GM18511 (cell line): ENCODE measurements around the gene FCGR3B.
"Not testable (repeated sequence)": the region's sequence is repeated elsewhere in the genome, so short reads cannot be mapped to it uniquely, and the experiment has no call there.

ENCODE experiments used
- ATAC-seq: cut with Tn5 transposase; IDR thresholded peaks from one replicate; pipeline ENCODE4 v1.9.1; 2021; ENCODE audit warnings: mild to moderate bottlenecking, moderate library complexity; ENCODE audit not compliant: unreplicated experiment

FCGR3B gene

DNA sequence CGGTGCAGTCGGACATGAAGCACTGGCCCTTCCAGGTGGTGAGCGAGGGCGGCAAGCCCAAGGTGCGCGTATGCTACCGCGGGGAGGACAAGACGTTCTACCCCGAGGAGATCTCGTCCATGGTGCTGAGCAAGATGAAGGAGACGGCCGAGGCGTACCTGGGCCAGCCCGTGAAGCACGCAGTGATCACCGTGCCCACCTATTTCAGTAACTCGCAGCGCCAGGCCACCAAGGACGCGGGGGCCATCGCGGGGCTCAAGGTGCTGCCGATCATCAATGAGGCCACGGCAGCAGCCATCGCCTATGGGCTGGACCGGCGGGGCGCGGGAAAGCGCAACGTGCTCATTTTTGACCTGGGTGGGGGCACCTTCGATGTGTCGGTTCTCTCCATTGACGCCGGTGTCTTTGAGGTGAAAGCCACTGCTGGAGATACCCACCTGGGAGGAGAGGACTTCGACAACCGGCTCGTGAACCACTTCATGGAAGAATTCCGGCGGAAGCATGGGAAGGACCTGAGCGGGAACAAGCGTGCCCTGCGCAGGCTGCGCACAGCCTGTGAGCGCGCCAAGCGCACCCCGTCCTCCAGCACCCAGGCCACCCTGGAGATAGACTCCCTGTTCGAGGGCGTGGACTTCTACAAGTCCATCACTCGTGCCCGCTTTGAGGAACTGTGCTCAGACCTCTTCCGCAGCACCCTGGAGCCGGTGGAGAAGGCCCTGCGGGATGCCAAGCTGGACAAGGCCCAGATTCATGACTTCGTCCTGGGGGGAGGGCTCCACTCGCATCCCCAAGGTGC lies 24.2 kb downstream of the FCGR3B start:
- not testable (repeated sequence) for ATAC-seq

GRCh38 chr1:161605762-161606540 lies 25.0 kb downstream of the FCGR3B start:
- not testable (repeated sequence) for ATAC-seq

- ATAC-seq, result not testable (repeated sequence)
These were observed 26.0 kb downstream of the FCGR3B start for GRCh38 chr1:161605024-161605423.

DNA sequence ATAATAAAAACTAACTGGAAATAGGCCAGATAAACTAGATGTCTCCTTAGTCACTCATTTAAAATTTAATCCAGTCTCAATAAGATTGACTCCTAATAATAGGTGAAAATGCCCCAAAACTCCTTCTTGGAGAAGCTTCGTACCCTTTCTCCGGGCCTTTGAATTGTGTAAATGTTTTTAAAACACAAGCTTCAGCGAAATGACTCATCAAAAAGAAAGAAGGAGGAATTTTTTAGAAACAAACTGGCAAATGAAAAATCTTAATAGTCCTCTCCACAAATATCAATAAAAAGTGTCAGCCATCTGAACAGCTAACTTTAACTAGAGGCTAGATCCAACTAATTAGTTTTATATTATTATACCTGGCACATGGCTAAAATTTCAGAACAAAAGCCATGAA lies 33.9 kb downstream of the FCGR3B start:
- ATAC-seq, result not testable (repeated sequence)

- ATAC-seq, result not testable (repeated sequence)
These were observed 35.4 kb downstream of the FCGR3B start for GRCh38 chr1:161595583-161595982.

GRCh38 chr1:161595173-161595572 lies 35.8 kb downstream of the FCGR3B start:
- ATAC-seq, result not testable (repeated sequence)

- not testable (repeated sequence) for ATAC-seq
These were observed 36.5 kb downstream of the FCGR3B start for GRCh38 chr1:161594269-161594984.

- ATAC-seq, result not testable (repeated sequence)
These were observed 37.8 kb downstream of the FCGR3B start for GRCh38 chr1:161593092-161593755.

GRCh38 chr1:161592586-161592985 lies 38.4 kb downstream of the FCGR3B start:
- not testable (repeated sequence) for ATAC-seq

DNA sequence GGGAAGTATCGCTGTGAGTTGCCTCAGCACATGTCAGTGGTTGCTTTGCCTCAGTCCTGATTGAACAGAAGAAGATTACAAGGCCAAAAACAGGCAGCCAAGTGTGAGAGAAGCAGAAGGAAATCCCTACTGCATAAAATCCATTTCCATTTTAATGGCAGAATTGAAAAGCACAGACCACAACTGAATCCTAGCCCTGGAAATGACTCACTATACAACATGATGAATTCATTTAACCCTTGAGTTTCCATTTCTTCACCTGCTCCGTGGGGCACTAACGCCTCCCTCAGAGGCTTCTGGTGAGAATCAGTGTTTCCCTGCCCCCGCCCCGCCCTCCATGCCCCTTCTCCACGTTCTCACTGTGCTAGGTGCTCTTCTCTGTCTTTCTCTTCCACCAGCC lies 41.1 kb downstream of the FCGR3B start:
- ATAC-seq, result not testable (repeated sequence)

- not testable (repeated sequence) for ATAC-seq
These were observed 41.6 kb downstream of the FCGR3B start for GRCh38 chr1:161589365-161589764.

- ATAC-seq, result not testable (repeated sequence)
These were observed 42.4 kb downstream of the FCGR3B start for GRCh38 chr1:161588596-161588995.

GRCh38 chr1:161582882-161583281 lies 48.1 kb downstream of the FCGR3B start:
- ATAC-seq, result not testable (repeated sequence)

DNA sequence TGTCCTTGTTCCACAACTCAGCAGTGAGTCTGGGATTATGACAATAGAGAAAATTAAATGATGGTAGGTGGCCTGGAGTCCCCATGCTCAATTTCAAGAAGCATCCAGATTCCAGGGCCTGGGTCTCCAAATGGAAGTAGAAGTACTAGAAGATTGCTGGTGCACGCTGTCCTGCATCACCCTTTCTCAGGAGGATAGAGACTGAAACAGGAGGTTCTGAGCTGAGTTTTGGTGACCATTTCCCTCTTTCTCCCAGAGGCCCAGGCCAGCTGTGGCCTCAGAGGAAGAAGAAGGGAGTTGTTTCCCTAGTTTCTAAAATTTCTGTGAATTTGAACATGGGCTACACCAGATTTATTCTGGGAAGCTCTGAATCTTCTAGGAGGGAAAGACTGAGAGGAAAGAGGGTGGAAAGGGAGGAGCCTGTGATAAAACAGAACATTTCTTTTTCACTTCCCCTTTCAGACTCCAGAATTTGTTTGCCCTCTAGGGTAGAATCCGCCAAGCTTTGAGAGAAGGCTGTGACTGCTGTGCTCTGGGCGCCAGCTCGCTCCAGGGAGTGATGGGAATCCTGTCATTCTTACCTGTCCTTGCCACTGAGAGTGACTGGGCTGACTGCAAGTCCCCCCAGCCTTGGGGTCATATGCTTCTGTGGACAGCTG lies 50.0 kb downstream of the FCGR3B start:
- peak; percentile 79 for ATAC-seq

- not testable (repeated sequence) for ATAC-seq
These were observed 51.0 kb downstream of the FCGR3B start for GRCh38 chr1:161579856-161580507.

DNA sequence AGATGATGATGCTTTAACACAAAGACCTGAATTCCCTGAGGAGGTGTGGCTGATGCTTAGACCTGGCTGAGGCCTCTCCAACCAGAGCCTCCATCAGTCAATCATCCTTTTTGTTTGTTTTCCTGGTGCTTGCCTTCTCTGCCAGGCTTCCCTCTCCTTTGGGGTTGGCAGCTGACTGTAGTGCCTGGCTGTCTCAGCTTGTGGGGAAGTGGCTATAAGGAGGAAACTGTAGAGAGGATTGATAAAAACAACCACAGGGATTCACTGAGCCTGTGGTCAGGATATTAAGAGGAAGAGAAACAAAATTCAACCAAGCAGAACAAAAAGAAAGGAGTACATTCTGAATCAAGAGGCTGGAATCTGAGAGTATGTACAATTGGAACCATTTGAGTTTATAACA lies 54.3 kb downstream of the FCGR3B start:
- not testable (repeated sequence) for ATAC-seq
